Prostate gland (tissue), 2 donors: ENCODE data around the gene CCR6.

ENCODE experiments used
- POLR2A ChIP-seq: fragments of 450-650 bp; IDR thresholded peaks from one replicate; pipeline ENCODE4 v1.6.1; 2016; ENCODE audit warnings: antibody characterized with exemption, mild to moderate bottlenecking
- POLR2AphosphoS5 ChIP-seq: sonication (generic); formaldehyde crosslinking; IDR thresholded peaks from one replicate; pipeline ENCODE4 v1.6.1; 2017; ENCODE audit warnings: antibody characterized with exemption
- TF ChIP-seq, protein P1 (sequence below), 4 experiments: fragments of 200-600 bp in 2 of 4; fragments of 450-650 bp in 2 of 4; sonication (generic) in 2 of 4; IDR thresholded peaks; 1 replicate in 3 of 4; 2 replicates in 1 of 4; pipeline ENCODE4 v1.5.1; 2016 to 2019; ENCODE audit warnings: antibody characterized with exemption in 4 of 4, mild to moderate bottlenecking in 2 of 4, moderate library complexity in 2 of 4

GRCh38 chr6:167108278-167108677, 14.6 kb upstream of the CCR6 start:
- TF ChIP-seq, protein P1, sequence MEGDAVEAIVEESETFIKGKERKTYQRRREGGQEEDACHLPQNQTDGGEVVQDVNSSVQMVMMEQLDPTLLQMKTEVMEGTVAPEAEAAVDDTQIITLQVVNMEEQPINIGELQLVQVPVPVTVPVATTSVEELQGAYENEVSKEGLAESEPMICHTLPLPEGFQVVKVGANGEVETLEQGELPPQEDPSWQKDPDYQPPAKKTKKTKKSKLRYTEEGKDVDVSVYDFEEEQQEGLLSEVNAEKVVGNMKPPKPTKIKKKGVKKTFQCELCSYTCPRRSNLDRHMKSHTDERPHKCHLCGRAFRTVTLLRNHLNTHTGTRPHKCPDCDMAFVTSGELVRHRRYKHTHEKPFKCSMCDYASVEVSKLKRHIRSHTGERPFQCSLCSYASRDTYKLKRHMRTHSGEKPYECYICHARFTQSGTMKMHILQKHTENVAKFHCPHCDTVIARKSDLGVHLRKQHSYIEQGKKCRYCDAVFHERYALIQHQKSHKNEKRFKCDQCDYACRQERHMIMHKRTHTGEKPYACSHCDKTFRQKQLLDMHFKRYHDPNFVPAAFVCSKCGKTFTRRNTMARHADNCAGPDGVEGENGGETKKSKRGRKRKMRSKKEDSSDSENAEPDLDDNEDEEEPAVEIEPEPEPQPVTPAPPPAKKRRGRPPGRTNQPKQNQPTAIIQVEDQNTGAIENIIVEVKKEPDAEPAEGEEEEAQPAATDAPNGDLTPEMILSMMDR (IDR thresholded peaks at IDR 0.05) = no peak
- TF ChIP-seq POLR2A (no peak), POLR2AphosphoS5 (no peak)
